ENCODE results near the gene TTLL8. TPM values are rescaled to one million over a fixed set of nuclear protein-coding genes. Genes with fewer than 3 reads are reported as not detected.

The TTLL8 gene
- total RNA-seq, 1 experiment from 2014 or later: not detected

- peaks cover 24% of the 10 kb centered on the region for H3K4me1 ChIP-seq (ENCODE audit: control insufficient read depth, insufficient read depth, low read length)
- no peak overlapping the region for H3K4me3 ChIP-seq (ENCODE audit: low read depth in 2 of 2, low read length in 2 of 2)
- DNase-seq (ENCODE audit: low read depth, low spot score): no peak
- in situ Hi-C loops (cut with HindIII; ENCODE audit: low pct_unique_long_range_greater_than_20kb, low sequenced_read_pairs): no loop called here
- H3K27ac ChIP-seq (ENCODE audit: low read length): peak overlapping the region; percentile 44; the same call in 1 of the 2 replicates
- no TSS peak for BruUV-seq (replicated peaks)
- ChIA-PET CTCF (no interaction called here), POLR2A (no interaction called here)
- 0 out of 2 replicates have a peak, but pooled peaks have one; percentile 10 for ATAC-seq
- H3K36me3 ChIP-seq (ENCODE audit: control insufficient read depth, insufficient read depth, low read length): no peaks in the 10 kb centered on the region
- intact Hi-C loops (cut with micrococcal nuclease; ENCODE audit: unreplicated experiment): no loop called here
- TF ChIP-seq CTCF (IDR thresholded peaks at IDR 0.05) (no peak), POLR2AphosphoS5 (IDR thresholded peaks at IDR 0.05; ENCODE audit: low read depth, low read length) (no peak), SIN3A (IDR thresholded peaks at IDR 0.05; ENCODE audit: borderline replicate concordance, insufficient read depth, low read depth, low read length) (no peak), TCF7L2 (IDR thresholded peaks at IDR 0.05; ENCODE audit: low read depth, low read length) (no peak), REST (IDR thresholded peaks at IDR 0.05; ENCODE audit: insufficient read depth in 1 of 2, low read depth in 2 of 2, low read length in 1 of 2) (no peak)
- no peaks in the 10 kb centered on the region for H3K9me3 ChIP-seq (ENCODE audit: control insufficient read depth, insufficient read depth, low read depth, low read length)
- H3K27me3 ChIP-seq (ENCODE audit: control insufficient read depth, insufficient read depth, low read length): no peaks in the 10 kb centered on the region
Measured at GRCh38 chr22:49996518-49997250, 61.4 kb downstream of the TTLL8 start.

GRCh38 chr22:49996119-49996517 lies 62.0 kb downstream of the TTLL8 start:
- Histone ChIP-seq H3K27me3 (ENCODE audit: control insufficient read depth, insufficient read depth, low read length) (no peaks in the 10 kb centered on the region), H3K4me1 (ENCODE audit: control insufficient read depth, insufficient read depth, low read length) (peaks cover 24% of the 10 kb centered on the region), H3K27ac (ENCODE audit: low read length) (peak overlapping the region; percentile 44; the same call in 1 of the 2 replicates), H3K9me3 (ENCODE audit: control insufficient read depth, insufficient read depth, low read depth, low read length) (no peaks in the 10 kb centered on the region), H3K36me3 (ENCODE audit: control insufficient read depth, insufficient read depth, low read length) (no peaks in the 10 kb centered on the region), H3K4me3 (ENCODE audit: low read depth in 2 of 2, low read length in 2 of 2) (no peak overlapping the region)
- intact Hi-C loops (cut with micrococcal nuclease; ENCODE audit: unreplicated experiment): no loop called here
- in situ Hi-C loops (cut with HindIII; ENCODE audit: low pct_unique_long_range_greater_than_20kb, low sequenced_read_pairs): no loop called here
- BruUV-seq (replicated peaks): no TSS peak
- ATAC-seq (no peak), DNase-seq (ENCODE audit: low read depth, low spot score) (no peak)
- TF ChIP-seq TCF7L2 (IDR thresholded peaks at IDR 0.05; ENCODE audit: low read depth, low read length) (no peak), REST (IDR thresholded peaks at IDR 0.05; ENCODE audit: insufficient read depth in 1 of 2, low read depth in 2 of 2, low read length in 1 of 2) (no peak), POLR2AphosphoS5 (IDR thresholded peaks at IDR 0.05; ENCODE audit: low read depth, low read length) (no peak), CTCF (IDR thresholded peaks at IDR 0.05) (no peak)
- ChIA-PET POLR2A (no interaction called here), CTCF (no interaction called here)

All from Panc1 (cell line).